Endothelial cell of umbilical vein (primary cell): ENCODE measurements around the gene HDAC4. TPM values are rescaled to one million over a fixed set of nuclear protein-coding genes. Genes with fewer than 3 reads are reported as not detected.

Source experiments
- BruUV-seq: library from RNA; stranded (reverse); fragments of 400-500 nt; replicated peaks from 2 replicates; lab custom pipeline; 2021; lab: Mats Ljungman, UMichigan
- CTCF ChIA-PET: fragments of 300-600, 350-600 bp; sonication (Branson Sonifier 250); formaldehyde crosslinking; loops from one replicate; lab custom pipeline; 2021; ENCODE audit warnings: antibody characterized with exemption, inconsistent platforms; lab: Charles Lee
- POLR2A ChIA-PET: fragments of 300-600, 350-600 bp; sonication (Branson Sonifier 250); formaldehyde crosslinking; loops from one replicate; lab custom pipeline; 2021; ENCODE audit warnings: antibody characterized with exemption, inconsistent platforms; lab: Charles Lee
- DNase-seq: peaks from one replicate; pipeline ENCODE4 v3.0.0-alpha.2; 2011; ENCODE audit warnings: low read depth, low spot score
- FAIRE-seq: peaks from 2 replicates; lab custom pipeline; 2011; peaks lifted over from hg19 to GRCh38; lab: Jason Lieb, UNC
- H2AFZ ChIP-seq: 2 replicates; pipeline ENCODE4 v1.6.0; 2012; ENCODE audit warnings: low read depth, low read length, control low read depth, inconsistent platforms
- H3K27ac ChIP-seq: 2 replicates; pipeline ENCODE4 v1.5.1; 2011; ENCODE audit warnings: low read depth, mild to moderate bottlenecking, control low read depth, low read length, moderate library complexity; ENCODE audit not compliant: insufficient read depth
- H3K27me3 ChIP-seq, 2 experiments: 2 replicates each; pipeline versions ENCODE4 v1.6.0 to v1.6.1; 2011; ENCODE audit warnings: low read length in 2 of 2, mixed read lengths in 1 of 2; ENCODE audit not compliant: control insufficient read depth in 2 of 2, insufficient read depth in 2 of 2
- H3K36me3 ChIP-seq, 2 experiments: 2 replicates in 1 of 2; 3 replicates in 1 of 2; pipeline ENCODE4 v1.5.1; 2011; ENCODE audit warnings: low read length in 2 of 2, mild to moderate bottlenecking in 1 of 2, moderate library complexity in 1 of 2; ENCODE audit not compliant: control insufficient read depth in 2 of 2, insufficient read depth in 2 of 2; ENCODE audit errors: extremely low read depth in 1 of 2
- H3K4me1 ChIP-seq: 3 replicates; pipeline ENCODE4 v1.5.1; 2011; ENCODE audit warnings: mild to moderate bottlenecking, low read length; ENCODE audit not compliant: control insufficient read depth, insufficient read depth; ENCODE audit errors: extremely low read depth
- H3K4me2 ChIP-seq: 2 replicates; pipeline ENCODE4 v1.6.1; 2011; ENCODE audit warnings: low read length, control low read depth, mixed read lengths; ENCODE audit not compliant: insufficient read depth
- H3K4me3 ChIP-seq, 3 experiments: fragments of 200-600 bp in 1 of 3; sonication (generic), shearing (Covaris generic) in 1 of 3; replicated peaks in 1 of 3; 2 replicates each; pipeline ENCODE4 v1.5.1; 2011 to 2016; ENCODE audit warnings: control low read depth in 3 of 3, low read length in 3 of 3, mild to moderate bottlenecking in 2 of 3, inconsistent platforms in 1 of 3, low read depth in 1 of 3, moderate library complexity in 1 of 3; ENCODE audit not compliant: insufficient read depth in 1 of 3
- H3K79me2 ChIP-seq: 2 replicates; pipeline ENCODE4 v1.6.0; 2012; ENCODE audit warnings: low read length, inconsistent platforms; ENCODE audit not compliant: control insufficient read depth, insufficient read depth
- H3K9ac ChIP-seq: replicated peaks from 2 replicates; pipeline ENCODE3; 2011; ENCODE audit warnings: low read length, control low read depth; ENCODE audit not compliant: insufficient read depth; ENCODE audit errors: extremely low read depth
- H3K9me1 ChIP-seq: replicated peaks from 3 replicates; pipeline ENCODE4 v1.6.0; 2011; ENCODE audit warnings: mild to moderate bottlenecking, low read length; ENCODE audit not compliant: control insufficient read depth, insufficient read depth; ENCODE audit errors: extremely low read depth
- H3K9me3 ChIP-seq: replicated peaks from 2 replicates; pipeline ENCODE4 v1.5.1; 2012; ENCODE audit warnings: low read length, inconsistent platforms; ENCODE audit not compliant: control insufficient read depth, insufficient read depth
- H4K20me1 ChIP-seq: replicated peaks from 2 replicates; pipeline ENCODE3; 2011; ENCODE audit warnings: mild to moderate bottlenecking, low read length; ENCODE audit not compliant: control insufficient read depth, insufficient read depth; ENCODE audit errors: extremely low read depth
- EZH2 ChIP-seq: IDR thresholded peaks from 2 replicates; pipeline ENCODE4 v1.6.1; 2012; ENCODE audit warnings: borderline replicate concordance, low read depth, mild to moderate bottlenecking, moderate library complexity, low read length, inconsistent platforms; ENCODE audit not compliant: severe bottlenecking
- FOS ChIP-seq: IDR thresholded peaks from 2 replicates; pipeline ENCODE4 v1.6.1; 2011; ENCODE audit warnings: mild to moderate bottlenecking, low read length, moderate library complexity, borderline replicate concordance; ENCODE audit not compliant: insufficient read depth
- GATA2 ChIP-seq: IDR thresholded peaks from 2 replicates; pipeline ENCODE4 v1.7.0; 2011; ENCODE audit warnings: low read depth, mild to moderate bottlenecking, moderate library complexity, mixed read lengths, low read length; ENCODE audit not compliant: insufficient read length, insufficient read depth
- JUN ChIP-seq: IDR thresholded peaks from 2 replicates; pipeline ENCODE4 v1.6.1; 2011; ENCODE audit warnings: borderline replicate concordance, low read depth; ENCODE audit not compliant: insufficient read length, insufficient read depth
- MYC ChIP-seq: IDR thresholded peaks from one replicate; pipeline ENCODE4 v1.6.1; 2011; ENCODE audit warnings: mild to moderate bottlenecking, low read depth, low read length
- POLR2A ChIP-seq: IDR thresholded peaks from 2 replicates; pipeline ENCODE4 v1.6.1; 2012; ENCODE audit warnings: low read depth, mild to moderate bottlenecking, control low read depth, low read length
- POLR2AphosphoS5 ChIP-seq: IDR thresholded peaks from 2 replicates; pipeline ENCODE4 v1.6.1; 2012; ENCODE audit warnings: low read depth, mild to moderate bottlenecking, control low read depth, low read length, moderate library complexity; ENCODE audit not compliant: insufficient read depth
- dilution Hi-C: fragments of 300-500 bp; cut with MboI; formaldehyde crosslinking; loops from one replicate; pipeline ENCODE4 v1.15.0; 2019; ENCODE audit warnings: low sequenced_read_pairs; ENCODE audit not compliant: extremely low pct_ligation_motif_present
- intact Hi-C: fragments of 100-400 bp; cut with micrococcal nuclease; formaldehyde crosslinking; loops from one replicate; pipeline ENCODE4 v1.10.0; 2022
- polyA plus RNA-seq, 4 experiments: library from polyadenylated mRNA; depleted of rRNA in 3 of 4; stranded (reverse) in 3 of 4; unstranded in 1 of 4; fragments of >200 nt; gene quantifications; 2 replicates each; pipeline versions ENCODE4 v1.2.1 to v1.2.3, GENCODE V29; 2011 to 2012; ENCODE audit warnings: missing spikeins in 1 of 4
- total RNA-seq: library from RNA; stranded (reverse); gene quantifications from 2 replicates; pipeline ENCODE4 v1.2.3, GENCODE V29; 2021

The HDAC4 gene
- total and polyA plus RNA-seq, 2 donors (not counting 3 experiments of a cell fraction or from before 2014, with no cell fraction given): 13.4 to 33.0 TPM

DNA sequence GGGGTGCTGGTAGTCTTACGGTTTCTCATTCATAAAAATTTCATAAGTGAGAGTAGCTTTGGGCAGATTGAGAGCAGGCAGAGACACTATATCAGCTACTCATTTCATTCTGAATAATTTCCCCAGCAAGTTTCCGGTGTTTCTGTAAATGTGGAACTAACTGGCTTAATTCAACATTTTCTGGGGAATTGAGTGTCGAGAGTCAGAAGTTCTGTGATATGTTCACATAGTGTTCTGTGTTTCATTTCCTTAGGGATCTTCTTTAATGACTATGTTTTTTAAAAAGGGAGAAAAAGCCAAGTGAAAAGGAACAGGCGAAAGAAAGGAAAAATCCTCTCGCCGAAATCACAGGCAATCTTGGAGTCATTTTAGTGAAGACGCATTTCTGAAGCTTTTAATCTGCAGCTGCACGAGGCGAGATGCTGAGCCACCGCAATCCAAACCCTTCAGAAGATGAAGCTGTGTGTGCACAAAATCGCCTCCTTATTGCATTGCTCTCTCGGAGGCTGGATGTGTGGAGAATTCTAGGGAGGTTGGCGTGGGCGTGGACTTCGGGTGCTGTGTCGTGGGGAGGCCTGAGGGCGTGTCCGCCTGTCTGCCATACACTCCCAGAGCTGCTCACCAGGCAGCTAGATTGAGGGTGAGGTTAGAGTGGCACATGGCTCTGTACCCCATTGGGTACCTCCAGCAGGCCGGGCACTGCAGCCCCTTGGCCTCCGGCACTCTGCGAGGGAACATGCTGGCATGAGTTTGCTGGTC lies 38.4 kb upstream of the HDAC4 start:
- dilution Hi-C loops: no loop called here
- no peak for FAIRE-seq
- no peaks in the 10 kb centered on the region for H3K79me2 ChIP-seq
- no peak overlapping the region for H2AFZ ChIP-seq
- peaks cover 0 to 4% of the 10 kb centered on the region in 2 experiments for H3K27me3 ChIP-seq
- no peaks in the 10 kb centered on the region for H4K20me1 ChIP-seq
- intact Hi-C loops: no loop called here
- no peak overlapping the region for H3K27ac ChIP-seq
- H3K9me3 ChIP-seq: no peaks in the 10 kb centered on the region
- H3K4me2 ChIP-seq: no peak overlapping the region
- H3K4me3 ChIP-seq: no peak overlapping the region
- POLR2A ChIA-PET: no interaction called here
- TF ChIP-seq GATA2 (no peak), JUN (no peak)
- no peaks in the 10 kb centered on the region for H3K4me1 ChIP-seq
- no TSS peak for BruUV-seq
- H3K9me1 ChIP-seq: no peaks in the 10 kb centered on the region
- no peaks in the 10 kb centered on the region for H3K36me3 ChIP-seq
- CTCF ChIA-PET: no interaction called here
- no peak overlapping the region for H3K9ac ChIP-seq
- no peak for DNase-seq

DNA sequence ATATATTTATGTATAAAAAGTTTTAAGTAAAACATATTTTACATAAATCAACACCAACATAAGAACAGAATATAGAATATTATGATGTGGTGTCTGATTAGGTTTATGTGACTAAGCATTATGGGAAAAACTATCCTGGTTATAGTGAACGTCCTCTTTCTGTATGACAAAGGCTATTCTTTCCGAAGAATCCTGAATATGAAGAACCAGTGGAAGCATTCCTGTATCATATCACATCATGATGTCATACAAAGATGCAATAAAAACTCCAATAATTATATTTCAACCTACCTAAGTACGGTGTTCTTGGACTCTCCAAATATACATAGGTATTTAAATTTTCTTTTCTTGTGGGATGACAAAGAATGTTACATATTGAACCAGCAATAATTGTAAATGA lies 37.5 kb upstream of the HDAC4 start:
- Histone ChIP-seq H3K4me1 (no peaks in the 10 kb centered on the region), H3K4me2 (no peak overlapping the region), H3K9ac (no peak overlapping the region), H3K79me2 (no peaks in the 10 kb centered on the region), H3K9me1 (no peaks in the 10 kb centered on the region), H3K4me3 (no peak overlapping the region), H3K9me3 (no peaks in the 10 kb centered on the region), H3K27ac (no peak overlapping the region), H3K36me3 (no peaks in the 10 kb centered on the region), H3K27me3 (peaks cover 0 to 4% of the 10 kb centered on the region in 2 experiments), H4K20me1 (no peaks in the 10 kb centered on the region), H2AFZ (no peak overlapping the region)
- BruUV-seq: no TSS peak
- FAIRE-seq (no peak), DNase-seq (no peak)
- dilution Hi-C loops: no loop called here
- ChIA-PET POLR2A (no interaction called here), CTCF (no interaction called here)
- no peak for TF ChIP-seq POLR2AphosphoS5
- TF ChIP-seq FOS: no peak
- TF ChIP-seq POLR2A: no peak
- TF ChIP-seq GATA2: no peak
- no peak for TF ChIP-seq MYC
- TF ChIP-seq EZH2: no peak
- intact Hi-C loops: no loop called here
